Stimulated activated naive B cell treated with anti-CD40 and anti-IgM and Interleukin-4, amounts not matched to agents 10 μg/mL and 1 μg/mL and 100 μg/mL, for 72 hours (primary cell): ENCODE measurements around the gene PRKCE.

ENCODE experiments used
- ATAC-seq, 2 donors: fragments of 150-1000 bp; cut with Tn5 transposase; replicated peaks; 2 replicates each; pipeline ENCODE4 v1.10.0; 2021; ENCODE audit warnings: moderate library complexity in 1 of 2
- DNase-seq: peaks from one replicate; pipeline ENCODE4 v3.0.0; 2021
- H3K27ac Mint-ChIP-seq: one replicate; pipeline ENCODE4 v1.8.0; 2022; ENCODE audit warnings: mild to moderate bottlenecking, mixed read lengths
- H3K27me3 Mint-ChIP-seq, 2 donors: one replicate each; pipeline ENCODE4 v1.8.0; 2022; ENCODE audit warnings: mixed read lengths in 2 of 2
- H3K36me3 Mint-ChIP-seq, 2 donors: one replicate each; pipeline ENCODE4 v1.8.0; 2022; ENCODE audit warnings: mixed read lengths in 2 of 2, mild to moderate bottlenecking in 1 of 2
- H3K4me1 Mint-ChIP-seq, 2 donors: one replicate each; pipeline ENCODE4 v1.8.0; 2022; ENCODE audit warnings: mixed read lengths in 2 of 2, mild to moderate bottlenecking in 1 of 2
- H3K4me3 Mint-ChIP-seq, 2 donors: one replicate each; pipeline ENCODE4 v1.8.0; 2022; ENCODE audit warnings: mild to moderate bottlenecking in 2 of 2, mixed read lengths in 2 of 2, moderate library complexity in 1 of 2
- H3K9me3 Mint-ChIP-seq, 2 donors: one replicate each; pipeline ENCODE4 v1.8.0; 2022; ENCODE audit warnings: mixed read lengths in 2 of 2, mild to moderate bottlenecking in 1 of 2

The PRKCE gene

GRCh38 chr2:45651415-45652089, at the start of gene PRKCE:
Gene PRKCE, plus strand, starts transcription at chr2:45651675.
- ATAC-seq, result peak; percentile 32 to 37
- peaks cover 6 to 18% of the 10 kb centered on the region in 2 donors for H3K36me3 Mint-ChIP-seq
- peak within 1 kb of the TSS; percentile 89 to 91 for H3K4me3 Mint-ChIP-seq
- H3K27me3 Mint-ChIP-seq, result no peaks in the 10 kb centered on the region
- H3K4me1 Mint-ChIP-seq, result peaks cover 28 to 59% of the 10 kb centered on the region in 2 donors
- DNase-seq, result peak; percentile 21
- H3K9me3 Mint-ChIP-seq, result no peaks in the 10 kb centered on the region
- peak within 1 kb of the TSS; percentile 94 for H3K27ac Mint-ChIP-seq

DNA sequence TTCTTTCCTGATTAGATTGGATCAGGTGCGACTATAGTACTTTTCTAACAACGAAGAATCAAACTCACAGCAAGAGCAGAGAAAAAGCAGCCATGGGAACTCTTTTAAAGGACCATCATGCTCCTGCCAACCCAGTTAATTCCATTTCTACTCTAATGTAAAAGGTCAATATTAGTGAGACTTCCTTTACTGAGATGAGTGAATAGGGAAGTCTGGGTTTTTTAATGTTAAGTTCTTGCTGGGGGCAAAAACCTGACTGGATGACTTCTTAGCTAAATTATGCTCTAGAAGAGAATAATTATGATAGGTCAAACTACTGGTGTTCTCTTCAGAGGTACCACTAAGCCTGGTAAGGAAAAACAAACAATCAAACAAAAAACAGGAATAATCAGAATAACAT, 48.9 kb upstream of the PRKCE start:
- peaks cover 47 to 59% of the 10 kb centered on the region in 2 donors for H3K36me3 Mint-ChIP-seq
- peak; percentile 71 to 88 for ATAC-seq
- peaks cover 23 to 37% of the 10 kb centered on the region in 2 donors for H3K4me1 Mint-ChIP-seq
- no peaks in the 10 kb centered on the region for H3K9me3 Mint-ChIP-seq
- no peak for DNase-seq
- no peaks in the 10 kb centered on the region for H3K27me3 Mint-ChIP-seq
- H3K27ac Mint-ChIP-seq, result peak overlapping the region; percentile 67
- H3K4me3 Mint-ChIP-seq, result peak overlapping the region in 1 of 2 donors; percentile 47

DNA sequence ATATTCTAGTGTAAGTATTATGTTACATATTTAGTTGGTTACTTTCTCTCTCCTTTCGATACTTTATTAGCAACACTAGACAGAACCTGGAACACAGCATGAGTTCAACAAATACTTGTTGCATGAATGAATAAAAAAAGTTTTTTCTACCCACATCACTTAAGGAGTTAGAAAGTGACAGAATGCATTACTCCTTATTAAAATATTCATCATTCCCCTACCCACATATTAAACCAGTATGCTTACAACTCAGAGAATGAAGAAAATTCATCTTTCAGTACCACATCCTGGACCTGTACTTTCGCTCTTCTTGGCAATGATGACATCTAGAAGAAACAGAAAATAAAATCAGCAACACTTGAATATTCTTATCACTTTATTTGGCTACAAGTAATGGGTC, 46.4 kb upstream of the PRKCE start:
- no peaks in the 10 kb centered on the region for H3K9me3 Mint-ChIP-seq
- no peaks in the 10 kb centered on the region for H3K27me3 Mint-ChIP-seq
- peaks cover 32 to 52% of the 10 kb centered on the region in 2 donors for H3K4me1 Mint-ChIP-seq
- H3K36me3 Mint-ChIP-seq, result peaks cover 29 to 49% of the 10 kb centered on the region in 2 donors
- no peak overlapping the region for H3K27ac Mint-ChIP-seq
- DNase-seq, result no peak
- ATAC-seq, result no peak
- no peak overlapping the region for H3K4me3 Mint-ChIP-seq

- Mint-ChIP-seq H3K4me1 (peaks cover 31 to 57% of the 10 kb centered on the region in 2 donors), H3K27ac (no peak overlapping the region), H3K4me3 (no peak overlapping the region), H3K9me3 (no peaks in the 10 kb centered on the region), H3K27me3 (no peaks in the 10 kb centered on the region), H3K36me3 (peaks cover 14 to 35% of the 10 kb centered on the region in 2 donors)
- ATAC-seq (no peak), DNase-seq (no peak)
Observed at GRCh38 chr2:45606796-45607195, 44.7 kb upstream of the PRKCE start.

- H3K27me3 Mint-ChIP-seq, result no peaks in the 10 kb centered on the region
- H3K9me3 Mint-ChIP-seq, result no peaks in the 10 kb centered on the region
- H3K27ac Mint-ChIP-seq, result no peak overlapping the region
- no peak for DNase-seq
- H3K36me3 Mint-ChIP-seq, result peaks cover 9 to 28% of the 10 kb centered on the region in 2 donors
- no peak overlapping the region for H3K4me3 Mint-ChIP-seq
- peaks cover 34 to 56% of the 10 kb centered on the region in 2 donors for H3K4me1 Mint-ChIP-seq
- no peak for ATAC-seq
Observed at GRCh38 chr2:45607701-45608100, 43.8 kb upstream of the PRKCE start.

GRCh38 chr2:45610281-45611019, 41.0 kb upstream of the PRKCE start:
- H3K27ac Mint-ChIP-seq, result peak overlapping the region; percentile 97
- H3K4me1 Mint-ChIP-seq, result peaks cover 21 to 41% of the 10 kb centered on the region in 2 donors
- peak; percentile 58 for DNase-seq

DNA sequence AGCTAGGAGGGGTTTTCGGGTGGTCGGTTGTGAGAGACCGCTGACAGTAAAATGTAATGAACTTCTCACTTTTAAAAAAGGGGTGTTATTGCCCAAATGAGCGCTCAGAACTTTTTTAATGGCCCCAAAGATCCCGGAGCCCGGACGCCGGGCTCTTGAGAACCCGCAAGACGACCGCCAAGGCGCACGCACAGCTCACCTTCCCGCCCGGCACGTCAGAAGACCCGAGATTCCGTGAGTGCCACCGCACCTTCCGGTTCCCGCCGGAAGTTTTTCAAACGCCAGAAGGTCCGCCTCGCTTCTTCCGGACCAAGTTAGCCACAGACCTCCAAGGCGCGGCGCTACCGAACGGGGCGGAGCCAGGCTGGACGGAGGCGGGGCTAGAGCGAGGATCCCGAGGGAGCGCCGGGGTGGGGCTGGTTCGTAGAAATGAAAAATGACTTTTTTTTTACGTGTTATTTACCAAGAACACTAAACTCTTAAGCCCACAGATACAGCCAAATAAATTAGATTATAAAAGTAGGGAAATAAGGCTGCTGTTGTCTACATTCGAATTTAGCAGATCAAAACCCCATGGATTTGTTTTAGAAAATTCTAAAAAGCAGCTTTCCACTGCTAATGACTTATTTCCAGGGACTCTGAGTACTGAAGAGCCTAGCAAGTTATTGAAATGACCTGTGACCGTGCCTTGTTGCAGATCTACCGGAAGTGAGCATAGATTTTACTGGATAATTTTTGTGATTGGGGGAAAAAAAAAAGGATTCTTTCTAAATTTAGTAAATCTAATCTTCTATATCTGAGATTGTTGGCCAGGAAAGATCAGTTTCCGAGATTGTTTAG, 40.2 kb upstream of the PRKCE start, which contains the start of gene SRBD1:
TSS of gene SRBD1 (minus strand) at position 248 of the 840 bp plus-strand sequence. CDS start 5,826 bp downstream, outside the sequence.
- H3K4me1 Mint-ChIP-seq, result peaks cover 21 to 41% of the 10 kb centered on the region in 2 donors
- H3K4me3 Mint-ChIP-seq, result peak within 1 kb of the TSS; percentile 93 to 97
- no peaks in the 10 kb centered on the region for H3K27me3 Mint-ChIP-seq
- peak; percentile 93 to 97 for ATAC-seq
- H3K9me3 Mint-ChIP-seq, result no peaks in the 10 kb centered on the region
- peak within 1 kb of the TSS; percentile 97 for H3K27ac Mint-ChIP-seq
- peak; percentile 93 for DNase-seq
- H3K36me3 Mint-ChIP-seq, result peaks cover 0 to 9% of the 10 kb centered on the region in 2 donors

More at GRCh38 chr2:45610281-45611019, 41.0 kb upstream of the PRKCE start:
- H3K4me3 Mint-ChIP-seq, result peak overlapping the region; percentile 93 to 97
- no peaks in the 10 kb centered on the region for H3K27me3 Mint-ChIP-seq
- ATAC-seq, result peak; percentile 74 to 77
- H3K9me3 Mint-ChIP-seq, result no peaks in the 10 kb centered on the region
- H3K36me3 Mint-ChIP-seq, result peaks cover 0 to 9% of the 10 kb centered on the region in 2 donors

DNA sequence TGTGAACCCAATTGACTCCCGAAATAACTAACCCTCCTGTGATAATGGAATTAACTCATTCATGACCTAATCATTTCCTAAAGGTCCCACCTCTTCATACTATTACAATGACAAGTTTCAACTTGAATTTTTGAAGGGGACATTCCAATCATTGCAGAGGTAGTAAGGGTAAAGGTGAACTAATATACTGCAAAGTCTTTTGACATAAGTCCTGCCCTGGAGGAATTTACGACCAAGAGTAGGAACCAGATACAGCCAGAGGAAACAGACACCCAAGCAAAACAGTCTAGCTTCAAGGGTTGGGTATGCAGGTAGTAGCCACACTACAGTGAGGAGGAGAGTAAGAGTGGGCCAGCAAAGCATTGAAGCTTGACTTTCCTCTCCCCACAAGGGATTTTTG, 39.2 kb upstream of the PRKCE start:
- ATAC-seq, result peak in 1 of 2 donors; percentile 4
- no peaks in the 10 kb centered on the region for H3K9me3 Mint-ChIP-seq
- no peak overlapping the region for H3K27ac Mint-ChIP-seq
- DNase-seq, result no peak
- H3K27me3 Mint-ChIP-seq, result no peaks in the 10 kb centered on the region
- H3K36me3 Mint-ChIP-seq, result peaks cover 0 to 9% of the 10 kb centered on the region in 2 donors
- H3K4me1 Mint-ChIP-seq, result peaks cover 18 to 37% of the 10 kb centered on the region in 2 donors
- peak overlapping the region in 1 of 2 donors; percentile 93 for H3K4me3 Mint-ChIP-seq

- Mint-ChIP-seq H3K36me3 (peaks cover 0 to 9% of the 10 kb centered on the region in 2 donors), H3K9me3 (no peaks in the 10 kb centered on the region), H3K27me3 (no peaks in the 10 kb centered on the region), H3K4me1 (peaks cover 17 to 37% of the 10 kb centered on the region in 2 donors), H3K27ac (no peak overlapping the region), H3K4me3 (no peak overlapping the region)
- DNase-seq, result no peak
- ATAC-seq, result no peak
Observed at GRCh38 chr2:45612731-45613130, 38.7 kb upstream of the PRKCE start.

GRCh38 chr2:45614330-45614729, 37.1 kb upstream of the PRKCE start:
- H3K4me3 Mint-ChIP-seq, result no peak overlapping the region
- no peak overlapping the region for H3K27ac Mint-ChIP-seq
- no peak for DNase-seq
- peaks cover 0 to 2% of the 10 kb centered on the region in 2 donors for H3K36me3 Mint-ChIP-seq
- no peak for ATAC-seq
- peaks cover 0 to 3% of the 10 kb centered on the region in 2 donors for H3K27me3 Mint-ChIP-seq
- H3K9me3 Mint-ChIP-seq, result no peaks in the 10 kb centered on the region
- peaks cover 9 to 24% of the 10 kb centered on the region in 2 donors for H3K4me1 Mint-ChIP-seq

- no peaks in the 10 kb centered on the region for H3K9me3 Mint-ChIP-seq
- H3K36me3 Mint-ChIP-seq, result no peaks in the 10 kb centered on the region
- no peak for ATAC-seq
- H3K4me3 Mint-ChIP-seq, result no peak overlapping the region
- H3K27ac Mint-ChIP-seq, result no peak overlapping the region
- peaks cover 7 to 17% of the 10 kb centered on the region in 2 donors for H3K4me1 Mint-ChIP-seq
- H3K27me3 Mint-ChIP-seq, result peaks cover 0 to 8% of the 10 kb centered on the region in 2 donors
- no peak for DNase-seq
Observed at GRCh38 chr2:45614871-45615415, 36.5 kb upstream of the PRKCE start.

DNA sequence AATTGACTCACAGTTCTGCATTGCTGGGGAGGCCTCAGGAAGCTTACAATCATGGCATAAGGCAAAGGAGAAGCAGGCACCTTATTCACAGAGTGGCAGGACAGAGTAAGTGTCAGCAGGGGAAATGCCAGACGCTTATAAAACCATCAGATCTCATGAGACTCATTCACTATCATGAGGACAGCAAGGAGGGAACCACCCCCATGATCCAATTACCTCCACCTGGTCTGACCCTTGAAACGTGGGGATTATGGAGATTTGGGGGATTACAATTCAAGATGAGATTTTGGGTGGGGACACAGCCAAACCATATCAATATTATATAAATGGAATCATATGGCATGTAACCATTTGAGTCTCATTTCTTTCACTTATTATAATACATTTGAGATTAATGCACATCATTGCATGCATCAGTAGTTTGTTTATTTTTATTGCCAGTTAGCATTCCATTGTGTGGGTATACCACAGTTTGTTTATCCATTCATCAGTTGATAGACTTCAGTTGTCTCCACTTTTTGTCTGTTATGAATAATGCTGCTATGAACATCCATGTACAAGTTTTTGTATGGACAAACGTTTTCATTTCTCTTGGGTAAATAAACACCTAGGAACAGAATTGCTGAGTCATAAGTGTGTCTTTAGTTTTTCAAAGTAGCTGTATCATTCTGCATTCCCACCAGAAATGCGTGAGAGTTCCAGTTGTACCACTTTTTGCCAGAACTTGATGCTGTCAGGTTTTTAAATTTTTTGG, 34.6 kb upstream of the PRKCE start:
- DNase-seq (no peak), ATAC-seq (no peak)
- Mint-ChIP-seq H3K4me3 (no peak overlapping the region), H3K9me3 (no peaks in the 10 kb centered on the region), H3K27ac (no peak overlapping the region), H3K36me3 (no peaks in the 10 kb centered on the region), H3K4me1 (peaks cover 6 to 7% of the 10 kb centered on the region in 2 donors), H3K27me3 (peaks cover 0 to 8% of the 10 kb centered on the region in 2 donors)

- Mint-ChIP-seq H3K36me3 (no peaks in the 10 kb centered on the region), H3K9me3 (no peaks in the 10 kb centered on the region), H3K27ac (no peak overlapping the region), H3K4me1 (peaks cover 0 to under 1% of the 10 kb centered on the region in 2 donors), H3K27me3 (peaks cover 0 to 8% of the 10 kb centered on the region in 2 donors), H3K4me3 (no peak overlapping the region)
- DNase-seq (no peak), ATAC-seq (no peak)
Observed at GRCh38 chr2:45617496-45617895, 34.0 kb upstream of the PRKCE start.
